DMS 273 (cell line): ENCODE data around the gene SYCP2.
"Not testable (repeated sequence)": the region's sequence is repeated elsewhere in the genome, so short reads cannot be mapped to it uniquely, and the experiment has no call there.

ENCODE experiments used
- DNase-seq: peaks from one replicate; lab custom pipeline; 2025; ENCODE audit not compliant: unreplicated experiment; lab: John Stamatoyannopoulos, UW

SYCP2 gene, protein sequence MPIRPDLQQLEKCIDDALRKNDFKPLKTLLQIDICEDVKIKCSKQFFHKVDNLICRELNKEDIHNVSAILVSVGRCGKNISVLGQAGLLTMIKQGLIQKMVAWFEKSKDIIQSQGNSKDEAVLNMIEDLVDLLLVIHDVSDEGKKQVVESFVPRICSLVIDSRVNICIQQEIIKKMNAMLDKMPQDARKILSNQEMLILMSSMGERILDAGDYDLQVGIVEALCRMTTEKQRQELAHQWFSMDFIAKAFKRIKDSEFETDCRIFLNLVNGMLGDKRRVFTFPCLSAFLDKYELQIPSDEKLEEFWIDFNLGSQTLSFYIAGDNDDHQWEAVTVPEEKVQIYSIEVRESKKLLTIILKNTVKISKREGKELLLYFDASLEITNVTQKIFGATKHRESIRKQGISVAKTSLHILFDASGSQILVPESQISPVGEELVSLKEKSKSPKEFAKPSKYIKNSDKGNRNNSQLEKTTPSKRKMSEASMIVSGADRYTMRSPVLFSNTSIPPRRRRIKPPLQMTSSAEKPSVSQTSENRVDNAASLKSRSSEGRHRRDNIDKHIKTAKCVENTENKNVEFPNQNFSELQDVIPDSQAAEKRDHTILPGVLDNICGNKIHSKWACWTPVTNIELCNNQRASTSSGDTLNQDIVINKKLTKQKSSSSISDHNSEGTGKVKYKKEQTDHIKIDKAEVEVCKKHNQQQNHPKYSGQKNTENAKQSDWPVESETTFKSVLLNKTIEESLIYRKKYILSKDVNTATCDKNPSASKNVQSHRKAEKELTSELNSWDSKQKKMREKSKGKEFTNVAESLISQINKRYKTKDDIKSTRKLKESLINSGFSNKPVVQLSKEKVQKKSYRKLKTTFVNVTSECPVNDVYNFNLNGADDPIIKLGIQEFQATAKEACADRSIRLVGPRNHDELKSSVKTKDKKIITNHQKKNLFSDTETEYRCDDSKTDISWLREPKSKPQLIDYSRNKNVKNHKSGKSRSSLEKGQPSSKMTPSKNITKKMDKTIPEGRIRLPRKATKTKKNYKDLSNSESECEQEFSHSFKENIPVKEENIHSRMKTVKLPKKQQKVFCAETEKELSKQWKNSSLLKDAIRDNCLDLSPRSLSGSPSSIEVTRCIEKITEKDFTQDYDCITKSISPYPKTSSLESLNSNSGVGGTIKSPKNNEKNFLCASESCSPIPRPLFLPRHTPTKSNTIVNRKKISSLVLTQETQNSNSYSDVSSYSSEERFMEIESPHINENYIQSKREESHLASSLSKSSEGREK (N-terminal part only)

DNA sequence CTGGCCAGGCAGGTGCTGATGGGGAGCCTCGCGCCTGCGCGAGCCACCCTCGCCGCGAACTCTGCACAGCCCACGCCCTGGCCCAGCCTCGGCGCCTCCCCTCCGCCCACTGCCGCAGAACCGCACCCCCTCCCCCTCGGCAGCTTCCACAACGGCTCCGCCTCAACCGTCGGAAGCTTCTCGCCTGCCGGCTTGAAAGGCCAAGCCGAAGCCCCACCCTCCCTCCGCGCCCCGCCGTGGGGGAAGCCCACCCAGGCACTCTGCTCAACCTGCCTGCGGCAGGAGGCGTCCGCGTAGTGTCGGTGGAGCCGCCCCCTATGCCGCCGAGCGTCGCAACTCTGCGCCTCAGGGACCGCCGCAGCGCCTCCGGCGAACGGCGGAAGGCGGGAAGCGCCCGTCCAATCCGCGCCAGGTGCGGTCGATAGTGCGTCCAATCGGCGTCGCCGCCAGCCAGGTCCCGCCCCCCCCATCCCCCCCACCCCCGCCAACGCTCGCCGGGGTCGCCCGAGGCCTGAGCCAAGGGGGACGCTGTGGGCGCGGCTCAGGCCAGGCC, at the start of gene SYCP2:
Gene SYCP2 (minus strand): TSS at position 342 of the 553 bp plus-strand sequence. CDS start 11,224 bp downstream, outside the sequence.
- DNase-seq: no peak

DNA sequence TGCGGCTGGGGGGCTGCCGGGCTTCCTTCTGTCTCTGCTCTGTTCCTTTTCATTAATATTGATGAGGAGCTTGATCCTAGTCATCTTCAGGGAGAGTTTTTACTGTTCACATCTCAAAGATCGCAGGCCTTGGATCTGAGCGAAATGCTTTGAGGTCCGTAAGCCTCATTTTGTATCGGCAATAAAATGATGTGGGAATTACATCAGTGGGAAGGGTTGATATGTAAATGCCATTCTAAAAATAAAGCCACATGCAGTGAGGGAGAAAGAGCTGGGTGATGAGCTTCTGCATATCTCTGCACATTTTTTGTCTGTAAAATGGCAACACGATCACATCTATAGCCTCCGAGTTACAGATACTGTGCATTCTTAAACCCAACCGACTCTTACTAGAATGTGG, 49.6 kb upstream of the SYCP2 start:
- DNase-seq: no peak

- no peak for DNase-seq
Measured at GRCh38 chr20:59977086-59977485, 43.6 kb upstream of the SYCP2 start.

GRCh38 chr20:59976156-59976782, 42.8 kb upstream of the SYCP2 start:
- no peak for DNase-seq

- DNase-seq: no peak
Measured at GRCh38 chr20:59972037-59972801, 38.8 kb upstream of the SYCP2 start.

DNA sequence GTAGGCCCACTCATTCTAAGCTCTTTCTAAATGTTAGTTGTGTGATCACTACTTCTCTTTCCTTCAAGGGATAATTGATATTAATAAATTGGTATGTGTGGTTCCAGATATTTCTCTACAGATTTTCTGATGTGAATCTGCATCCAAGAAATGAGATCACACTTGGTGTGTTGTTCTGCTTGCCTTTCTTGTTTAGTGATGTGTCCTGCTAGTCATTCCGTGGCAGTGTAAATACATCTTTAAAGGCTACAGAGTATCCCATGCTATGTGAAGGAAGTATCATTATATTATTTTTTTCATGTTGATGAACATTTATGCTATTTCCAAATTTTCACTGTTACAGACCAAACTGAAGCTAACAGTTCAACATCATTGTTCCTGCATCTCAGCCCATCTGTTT, 38.0 kb upstream of the SYCP2 start:
- no peak for DNase-seq

GRCh38 chr20:59966428-59966827, 33.0 kb upstream of the SYCP2 start:
- no peak for DNase-seq

DNA sequence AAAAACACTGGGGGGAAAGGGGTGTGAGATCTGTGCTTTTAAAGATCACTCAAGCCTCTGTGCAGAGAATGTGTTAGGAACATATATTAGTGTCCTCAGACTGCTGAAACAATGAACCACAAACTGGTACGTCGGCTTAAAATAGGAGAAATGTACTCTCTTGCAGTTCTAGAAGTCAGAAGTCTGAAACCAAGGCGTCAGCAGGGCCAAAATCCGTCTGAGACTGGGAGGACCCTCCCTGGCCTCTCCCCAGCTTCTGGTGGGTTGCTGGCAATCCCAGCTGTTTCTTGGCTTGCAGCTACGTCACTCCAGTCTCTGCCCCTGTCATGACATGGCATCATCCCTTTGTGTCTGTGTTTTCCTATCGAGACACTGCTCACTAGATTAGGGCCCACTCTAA, 28.7 kb upstream of the SYCP2 start:
- no peak for DNase-seq

DNA sequence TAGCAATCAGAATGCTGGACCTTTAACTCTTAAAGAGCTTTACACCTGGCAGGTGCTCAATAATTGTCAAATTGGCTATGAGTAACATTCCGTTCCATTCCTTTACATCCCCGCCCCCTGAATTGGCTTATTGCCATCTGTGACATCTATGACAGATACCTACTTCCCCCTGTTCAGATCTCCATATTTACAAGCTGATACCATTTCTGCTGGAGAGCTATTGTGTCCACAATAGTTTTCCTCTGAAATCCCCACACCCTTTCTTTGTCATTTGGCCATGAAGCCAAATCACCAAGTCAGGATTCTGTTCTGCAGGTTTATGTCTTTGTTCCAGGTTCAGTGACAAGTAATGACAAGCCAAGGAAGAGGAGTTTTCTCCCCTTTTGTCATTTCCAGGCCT, 28.0 kb upstream of the SYCP2 start:
- no peak for DNase-seq

DNA sequence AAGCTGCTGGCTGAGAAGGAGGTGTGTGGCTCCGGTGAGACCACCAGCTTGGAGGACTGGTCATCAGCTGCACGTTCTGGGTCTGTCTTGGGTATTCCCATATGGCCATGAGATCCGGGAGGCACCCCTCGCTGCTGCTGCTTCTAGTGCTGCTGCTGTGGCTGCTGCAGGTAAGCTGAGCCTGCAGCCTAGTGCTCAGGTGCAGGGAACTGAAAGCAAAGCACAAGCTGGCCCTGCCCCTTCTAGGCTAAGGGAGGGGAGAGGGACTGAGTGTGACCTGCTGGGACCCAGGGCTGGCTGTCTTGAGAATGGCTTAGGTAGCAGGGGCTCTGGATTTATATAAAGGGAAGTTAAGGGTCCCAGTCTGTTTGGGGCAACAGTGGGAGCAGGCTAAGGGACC, 25.2 kb upstream of the SYCP2 start:
- no peak for DNase-seq

GRCh38 chr20:59958123-59958522, 24.7 kb upstream of the SYCP2 start, which contains the start of gene CDH26:
TSS of gene CDH26 (plus strand) at chr20:59958423. CDS start at chr20:59958727, 304 bp downstream.
- DNase-seq: no peak

- DNase-seq: not testable (repeated sequence)
Measured at GRCh38 chr20:59957568-59957967, 24.1 kb upstream of the SYCP2 start.

- peak; percentile 16 for DNase-seq
Measured at GRCh38 chr20:59955131-59955796, 21.8 kb upstream of the SYCP2 start.

GRCh38 chr20:59954718-59955117, 21.3 kb upstream of the SYCP2 start:
- no peak for DNase-seq

- DNase-seq: no peak
Measured at GRCh38 chr20:59949911-59950310, 16.5 kb upstream of the SYCP2 start.

DNA sequence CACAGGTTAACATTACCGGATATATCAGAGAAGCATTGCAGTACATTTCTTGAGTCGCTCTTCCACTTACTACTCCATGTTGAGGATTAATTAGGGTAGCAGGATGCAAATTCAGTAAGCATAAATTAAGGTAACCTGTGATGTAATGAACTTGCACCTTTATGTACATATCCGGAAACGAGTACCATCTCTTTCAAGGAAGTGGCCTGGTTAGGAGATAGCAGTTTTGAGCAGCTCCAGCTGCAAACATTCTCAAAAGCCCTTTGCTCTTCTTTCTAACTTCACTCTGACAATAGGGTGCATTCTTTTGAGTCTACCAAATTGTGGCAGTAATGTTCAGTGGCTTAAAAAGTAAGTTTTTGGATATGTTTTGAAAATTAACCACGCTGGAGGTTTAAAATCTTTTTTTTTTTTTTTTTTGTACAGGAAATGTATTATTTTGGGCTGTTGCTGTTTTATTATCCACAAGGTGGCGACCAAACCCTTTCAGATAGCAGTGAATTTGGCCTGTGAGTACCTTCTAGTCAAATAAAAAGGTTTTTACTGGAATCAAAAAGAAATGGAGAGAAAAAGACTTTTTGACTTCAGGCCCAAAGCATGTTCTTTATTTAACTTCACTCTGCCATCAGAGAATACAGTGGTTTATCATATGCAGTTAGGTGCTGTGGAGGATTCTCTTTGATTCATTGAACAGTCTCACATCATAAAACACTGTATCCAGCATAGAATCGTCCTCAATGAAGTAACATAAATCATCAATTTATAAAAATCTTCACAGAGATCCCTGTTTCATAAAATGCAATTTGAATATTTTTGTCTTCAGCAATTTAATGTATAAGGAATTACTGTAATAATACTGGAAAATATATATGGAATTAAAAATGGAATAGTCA, 15.6 kb upstream of the SYCP2 start:
- peak; percentile 66 for DNase-seq

DNA sequence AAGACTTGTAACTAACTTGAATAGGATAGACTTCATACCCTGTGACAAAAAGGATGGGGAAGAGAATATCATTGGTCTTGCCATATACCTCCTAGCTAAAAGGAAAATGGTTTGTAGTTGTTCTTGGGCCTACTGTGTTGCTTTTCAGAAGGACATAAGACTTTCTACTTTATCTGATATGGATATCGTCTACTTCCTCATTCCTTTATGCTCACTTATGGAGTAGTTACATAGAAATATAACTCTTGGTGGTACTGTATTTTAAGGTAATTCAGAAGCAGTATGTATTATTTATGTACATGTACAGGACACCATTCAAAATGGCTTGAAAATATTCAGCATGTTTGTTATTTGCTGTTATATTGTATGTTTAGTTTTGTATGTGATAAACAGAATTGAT, 14.8 kb upstream of the SYCP2 start:
- no peak for DNase-seq

GRCh38 chr20:59947376-59947775, 13.9 kb upstream of the SYCP2 start:
- no peak for DNase-seq
